B cell (primary cell): ENCODE measurements around the gene ADAM19. TPM values are rescaled to one million over a fixed set of nuclear protein-coding genes. Genes with fewer than 3 reads are reported as not detected.

Experiments
- ATAC-seq: fragments of 200-7000 bp; cut with Tn5 transposase; one replicate; pipeline ENCODE4 v1.10.0; 2021; ENCODE audit warnings: low read depth, mild to moderate bottlenecking, moderate number of reproducible peaks, moderate library complexity
- CTCF ChIA-PET: fragments of 350-600 bp; sonication (Branson Sonifier 250); formaldehyde crosslinking; loops from one replicate; lab custom pipeline; 2021; ENCODE audit warnings: antibody characterized with exemption, inconsistent platforms; lab: Charles Lee
- POLR2A ChIA-PET: fragments of 350-600 bp; sonication (Branson Sonifier 250); formaldehyde crosslinking; loops from one replicate; lab custom pipeline; 2021; ENCODE audit warnings: antibody characterized with exemption; lab: Charles Lee
- DNase-seq: peaks from one replicate; pipeline ENCODE4 v3.0.0; 2013
- H2AFZ ChIP-seq: 2 replicates; pipeline ENCODE4 v1.6.1; 2012; ENCODE audit warnings: mild to moderate bottlenecking, low read depth, low read length; ENCODE audit not compliant: insufficient read depth, poor library complexity, severe bottlenecking
- H3K27ac ChIP-seq, 2 donors: 1 replicate in 1 of 2; 2 replicates in 1 of 2; pipeline ENCODE4 v1.5.1; 2012 to 2013; ENCODE audit warnings: low read length in 2 of 2, mild to moderate bottlenecking in 2 of 2, moderate library complexity in 1 of 2
- H3K27me3 ChIP-seq, 4 experiments: fragments of 200-600 bp in 1 of 4; sonication (generic) in 1 of 4; replicated peaks in 1 of 4; 1 replicate in 2 of 4; 2 replicates in 2 of 4; pipeline versions ENCODE4 v1.6.1 to v1.7.0; 2013 to 2016; ENCODE audit warnings: low read length in 3 of 4, mild to moderate bottlenecking in 2 of 4, mixed read lengths in 1 of 4, moderate library complexity in 1 of 4; ENCODE audit not compliant: insufficient read depth in 4 of 4, control insufficient read depth in 3 of 4; ENCODE audit errors: control extremely low read depth in 1 of 4
- H3K36me3 ChIP-seq, 2 experiments: replicated peaks in 1 of 2; 1 replicate in 1 of 2; 2 replicates in 1 of 2; pipeline versions ENCODE4 v1.6.1 to v1.7.1; 2013; ENCODE audit warnings: low read length in 1 of 2; ENCODE audit not compliant: insufficient read depth in 2 of 2, control insufficient read depth in 1 of 2; ENCODE audit errors: control extremely low read depth in 1 of 2, extremely low read depth in 1 of 2
- H3K4me1 ChIP-seq, 2 donors: fragments of 200-600 bp in 1 of 2; sonication (generic) in 1 of 2; 1 replicate in 1 of 2; 2 replicates in 1 of 2; pipeline versions ENCODE4 v1.5.1 to v1.6.1; 2013 to 2017; ENCODE audit warnings: low read length in 2 of 2; ENCODE audit not compliant: control insufficient read depth in 2 of 2, insufficient read depth in 2 of 2
- H3K4me2 ChIP-seq: replicated peaks from 2 replicates; pipeline ENCODE3; 2012; ENCODE audit warnings: mild to moderate bottlenecking, low read depth, low read length; ENCODE audit not compliant: poor library complexity, severe bottlenecking
- H3K4me3 ChIP-seq, 5 experiments: fragments of 200-600 bp in 1 of 5; sonication (generic) in 1 of 5; 1 replicate in 3 of 5; 2 replicates in 2 of 5; pipeline versions ENCODE4 v1.5.1 to v1.7.0; 2011 to 2016; ENCODE audit warnings: low read length in 4 of 5, mild to moderate bottlenecking in 4 of 5, low read depth in 2 of 5, control low read depth in 1 of 5, moderate library complexity in 1 of 5; ENCODE audit not compliant: insufficient read depth in 1 of 5; ENCODE audit errors: control extremely low read depth in 1 of 5, extremely low read depth in 1 of 5
- H3K79me2 ChIP-seq: fragments of 200-600 bp; sonication (generic); one replicate; pipeline ENCODE4 v1.6.0; 2016; ENCODE audit warnings: low read length; ENCODE audit not compliant: control insufficient read depth, insufficient read depth
- H3K9ac ChIP-seq: fragments of 200-600 bp; sonication (generic); 2 replicates; pipeline ENCODE4 v1.6.1; 2017; ENCODE audit warnings: mild to moderate bottlenecking, low read length, moderate library complexity
- H3K9me3 ChIP-seq, 3 donors: one replicate each; pipeline versions ENCODE4 v1.6.1 to v1.7.1; 2013; ENCODE audit warnings: low read length in 2 of 3; ENCODE audit not compliant: control insufficient read depth in 2 of 3, insufficient read depth in 1 of 3; ENCODE audit errors: control extremely low read depth in 1 of 3
- H4K20me1 ChIP-seq: 2 replicates; pipeline ENCODE4 v1.6.0; 2012; ENCODE audit warnings: mild to moderate bottlenecking, low read length; ENCODE audit not compliant: insufficient read depth, control insufficient read depth, poor library complexity, severe bottlenecking
- H3K27ac Mint-ChIP-seq: one replicate; pipeline ENCODE4 v1.8.0; 2021; ENCODE audit warnings: mixed read lengths
- H3K27me3 Mint-ChIP-seq: one replicate; pipeline ENCODE4 v1.8.0; 2021; ENCODE audit warnings: mixed read lengths
- H3K4me1 Mint-ChIP-seq: one replicate; pipeline ENCODE4 v1.8.0; 2021; ENCODE audit warnings: mixed read lengths
- H3K4me3 Mint-ChIP-seq: one replicate; pipeline ENCODE4 v1.8.0; 2021; ENCODE audit warnings: mixed read lengths
- H3K9me3 Mint-ChIP-seq: one replicate; pipeline ENCODE4 v1.8.0; 2022; ENCODE audit warnings: mixed read lengths; ENCODE audit not compliant: insufficient read depth
- CTCF ChIP-seq: fragments of 200-600 bp; IDR thresholded peaks from one replicate; pipeline ENCODE4 v1.8.0; 2022; ENCODE audit warnings: antibody characterized with exemption, mild to moderate bottlenecking
- EZH2 ChIP-seq: IDR thresholded peaks from 2 replicates; pipeline ENCODE4 v1.6.1; 2012; ENCODE audit warnings: borderline replicate concordance, low read depth, mild to moderate bottlenecking, moderate library complexity, low read length; ENCODE audit not compliant: insufficient read depth, poor library complexity, severe bottlenecking
- WGBS: methylation state at CpG from one replicate; pipeline ENCODE4 v1.1.5; 2013; ENCODE audit warnings: missing lambda C conversion rate; ENCODE audit not compliant: insufficient coverage; 5-methylcytosine and 5-hydroxymethylcytosine counted together
- intact Hi-C: fragments of 100-400 bp; cut with micrococcal nuclease; formaldehyde crosslinking; loops from one replicate; pipeline ENCODE4 v1.10.0; 2022
- polyA plus RNA-seq: library from polyadenylated mRNA; depleted of rRNA; stranded (reverse); fragments of >200 nt; gene quantifications from 2 replicates; pipeline ENCODE4 v1.2.3, GENCODE V29; 2012
- total RNA-seq, 2 donors: library from RNA; stranded (reverse); fragments of 120-200 nt in 1 of 2; gene quantifications; 1 replicate in 1 of 2; 2 replicates in 1 of 2; pipeline versions ENCODE4 v1.2.3 to v1.2.4, GENCODE V29; 2013 to 2022

Gene ADAM19
- total and polyA plus RNA-seq, 2 donors (not counting 1 experiment from before 2014, with no cell fraction given): 110 to 171 TPM

GRCh38 chr5:157473383-157474320 is 101.9 kb downstream of the ADAM19 start:
- ATAC-seq (no peak), DNase-seq (no peak)
- 80% methylated on average over 6 of the region's 7 CpGs for WGBS
- Histone ChIP-seq H2AFZ (no peak overlapping the region), H3K9ac (no peak overlapping the region), H3K79me2 (peaks cover 7% of the 10 kb centered on the region), H3K9me3 (no peaks in the 10 kb centered on the region), H3K27ac (peak overlapping the region in 1 of 2 donors; percentile 54), H3K4me2 (no peak overlapping the region), H3K4me1 (peaks cover 23 to 43% of the 10 kb centered on the region in 2 donors), H3K27me3 (no peaks in the 10 kb centered on the region), H3K36me3 (peaks cover 6 to 76% of the 10 kb centered on the region in 2 experiments), H3K4me3 (no peak overlapping the region), H4K20me1 (no peaks in the 10 kb centered on the region)
- H3K4me1 Mint-ChIP-seq: peaks cover 69% of the 10 kb centered on the region
- intact Hi-C loops: no loop called here
- TF ChIP-seq CTCF: no peak
- TF ChIP-seq EZH2: no peak
- no peaks in the 10 kb centered on the region for H3K27me3 Mint-ChIP-seq
- POLR2A ChIA-PET: interaction anchor here (0.5 to 1.2 kb wide), 3 partner anchors 16 to 36 kb away, joined by 3 to 4 read pairs (median 3); no protein-coding TSS in a partner anchor
- CTCF ChIA-PET: interaction anchor here (1.0 to 15.5 kb wide), 7 partner anchors 10 to 145 kb away, joined by 3 to 162 read pairs (median 4); no protein-coding TSS in a partner anchor
- no peak overlapping the region for H3K4me3 Mint-ChIP-seq
- no peaks in the 10 kb centered on the region for H3K9me3 Mint-ChIP-seq
- peak overlapping the region; percentile 86 for H3K27ac Mint-ChIP-seq

- peaks cover 6 to 66% of the 10 kb centered on the region in 2 experiments for H3K36me3 ChIP-seq
- DNase-seq (peak; percentile 47), ATAC-seq (peak; percentile 67)
- H3K4me2 ChIP-seq: no peak overlapping the region
- H4K20me1 ChIP-seq: no peaks in the 10 kb centered on the region
- no CpG with 5 or more reads among the region's 1 CpG for WGBS
- no peak overlapping the region for H3K4me3 ChIP-seq
- H3K27me3 ChIP-seq: no peaks in the 10 kb centered on the region
- Mint-ChIP-seq H3K4me1 (peaks cover 51% of the 10 kb centered on the region), H3K27ac (peak overlapping the region; percentile 68), H3K27me3 (no peaks in the 10 kb centered on the region), H3K9me3 (no peaks in the 10 kb centered on the region), H3K4me3 (no peak overlapping the region)
- H3K27ac ChIP-seq: peak overlapping the region in 1 of 2 donors; percentile 24
- intact Hi-C loops: no loop called here
- no peaks in the 10 kb centered on the region for H3K9me3 ChIP-seq
- H3K9ac ChIP-seq: no peak overlapping the region
- no peak for TF ChIP-seq EZH2
- peak; percentile 48 for TF ChIP-seq CTCF
- CTCF ChIA-PET: interaction anchor here (0.7 to 15.5 kb wide), 23 partner anchors 9 to 272 kb away, joined by 3 to 162 read pairs (median 5); partner anchors contain the start of genes LSM11 and NIPAL4
- H3K79me2 ChIP-seq: peaks cover 2% of the 10 kb centered on the region
- H2AFZ ChIP-seq: no peak overlapping the region
- peaks cover 5 to 29% of the 10 kb centered on the region in 2 donors for H3K4me1 ChIP-seq
- POLR2A ChIA-PET: no interaction called here
Observed at GRCh38 chr5:157471709-157472108, 103.9 kb downstream of the ADAM19 start.
